T-helper 2 cell (primary cell): Measurements from ENCODE around the gene SCN2B.
A peak's percentile ranks its signal among the peaks of the same experiment; 100 is the strongest.

Experiments
- DNase-seq, 5 experiments: peaks; one replicate each; pipeline versions ENCODE4 v3.0.0 to v3.0.0-alpha.2; 2012 to 2022

SCN2B gene

GRCh38 chr11:118152552-118153471, 23.6 kb downstream of the SCN2B start, which contains the start of gene SCN4B:
TSS of gene SCN4B (minus strand) at chr11:118152823. CDS start at chr11:118152673, 150 bp downstream.
- DNase-seq: peak in 1 of 5 experiments; percentile 24

- no peak for DNase-seq
Measured at GRCh38 chr11:118152020-118152551, 24.4 kb downstream of the SCN2B start.

GRCh38 chr11:118151431-118151830, 25.0 kb downstream of the SCN2B start:
- DNase-seq: no peak

GRCh38 chr11:118149493-118149892, 26.9 kb downstream of the SCN2B start:
- DNase-seq: no peak

- no peak for DNase-seq
Measured at GRCh38 chr11:118148856-118149255, 27.6 kb downstream of the SCN2B start.

- no peak for DNase-seq
Measured at GRCh38 chr11:118148240-118148639, 28.2 kb downstream of the SCN2B start.

- DNase-seq: no peak
Measured at GRCh38 chr11:118147502-118147901, 28.9 kb downstream of the SCN2B start.

GRCh38 chr11:118146554-118146953, 29.9 kb downstream of the SCN2B start:
- DNase-seq: no peak

GRCh38 chr11:118145285-118146227, 30.9 kb downstream of the SCN2B start:
- DNase-seq: peak; percentile 74 to 84 (median 78)

GRCh38 chr11:118144301-118145268, 31.9 kb downstream of the SCN2B start:
- no peak for DNase-seq

GRCh38 chr11:118143661-118144185, 32.7 kb downstream of the SCN2B start:
- no peak for DNase-seq

GRCh38 chr11:118142809-118143208, 33.6 kb downstream of the SCN2B start:
- DNase-seq: peak in 1 of 5 experiments; percentile 38

- DNase-seq: no peak
Measured at GRCh38 chr11:118142081-118142480, 34.4 kb downstream of the SCN2B start.

GRCh38 chr11:118139578-118139977, 36.9 kb downstream of the SCN2B start:
- no peak for DNase-seq

- no peak for DNase-seq
Measured at GRCh38 chr11:118138839-118139420, 37.5 kb downstream of the SCN2B start.

GRCh38 chr11:118136801-118137200, 39.6 kb downstream of the SCN2B start:
- no peak for DNase-seq

GRCh38 chr11:118136341-118136740, 40.1 kb downstream of the SCN2B start:
- DNase-seq: no peak

GRCh38 chr11:118135796-118136165, 40.7 kb downstream of the SCN2B start:
- DNase-seq: no peak

- DNase-seq: no peak
Measured at GRCh38 chr11:118135051-118135795, 41.2 kb downstream of the SCN2B start.

GRCh38 chr11:118133816-118134215, 42.6 kb downstream of the SCN2B start:
- no peak for DNase-seq
